HG02943 (cell line): ENCODE results near the gene ZBTB7C.

Experiments
- ATAC-seq: cut with Tn5 transposase; IDR thresholded peaks from one replicate; pipeline ENCODE4 v1.9.1; 2021; ENCODE audit warnings: mild to moderate bottlenecking, low read depth, moderate library complexity; ENCODE audit not compliant: unreplicated experiment

Gene ZBTB7C

GRCh38 chr18:48176909-48177308, 232.3 kb downstream of the ZBTB7C start:
- ATAC-seq, result no peak

- no peak for ATAC-seq
Measured at GRCh38 chr18:48173557-48173956, 235.6 kb downstream of the ZBTB7C start.

- ATAC-seq, result no peak
Measured at GRCh38 chr18:48172226-48173006, 236.8 kb downstream of the ZBTB7C start.

- no peak for ATAC-seq
Measured at GRCh38 chr18:48171490-48172188, 237.5 kb downstream of the ZBTB7C start.

- ATAC-seq, result no peak
Measured at GRCh38 chr18:48170651-48171050, 238.5 kb downstream of the ZBTB7C start.

GRCh38 chr18:48168861-48169260, 240.3 kb downstream of the ZBTB7C start:
- ATAC-seq, result no peak

- no peak for ATAC-seq
Measured at GRCh38 chr18:48167897-48168253, 241.3 kb downstream of the ZBTB7C start.

- ATAC-seq, result no peak
Measured at GRCh38 chr18:48166336-48166875, 242.8 kb downstream of the ZBTB7C start.

GRCh38 chr18:48165111-48165866, 243.9 kb downstream of the ZBTB7C start:
- ATAC-seq, result no peak

- ATAC-seq, result no peak
Measured at GRCh38 chr18:48164701-48165100, 244.5 kb downstream of the ZBTB7C start.

GRCh38 chr18:48164116-48164515, 245.1 kb downstream of the ZBTB7C start:
- ATAC-seq, result no peak

GRCh38 chr18:48163738-48164115, 245.5 kb downstream of the ZBTB7C start:
- ATAC-seq, result no peak

- no peak for ATAC-seq
Measured at GRCh38 chr18:48162956-48163737, 246.0 kb downstream of the ZBTB7C start.

GRCh38 chr18:48161911-48162698, 247.1 kb downstream of the ZBTB7C start:
- ATAC-seq, result peak; percentile 27

- ATAC-seq, result peak; percentile 64
Measured at GRCh38 chr18:48161191-48161910, 247.8 kb downstream of the ZBTB7C start.

- ATAC-seq, result no peak
Measured at GRCh38 chr18:48160622-48161021, 248.6 kb downstream of the ZBTB7C start.

GRCh38 chr18:48159816-48160215, 249.4 kb downstream of the ZBTB7C start:
- no peak for ATAC-seq

GRCh38 chr18:48158721-48159120, 250.5 kb downstream of the ZBTB7C start:
- no peak for ATAC-seq

- ATAC-seq, result no peak
Measured at GRCh38 chr18:48157956-48158355, 251.2 kb downstream of the ZBTB7C start.
